Vagina (tissue), 2 donors: ENCODE results near the gene GPC4.

Experiments
- CTCF ChIP-seq, 3 experiments: fragments of 450-650 bp in 2 of 3; fragments of 200-600 bp in 1 of 3; sonication (generic) in 1 of 3; IDR thresholded peaks; one replicate each; pipeline ENCODE4 v1.5.1; 2017 to 2019; ENCODE audit warnings: antibody characterized with exemption in 3 of 3, mild to moderate bottlenecking in 2 of 3, moderate library complexity in 2 of 3
- POLR2A ChIP-seq, 2 donors: fragments of 450-650 bp; IDR thresholded peaks; one replicate each; pipeline ENCODE4 v1.6.1; 2017; ENCODE audit warnings: antibody characterized with exemption in 2 of 2, mild to moderate bottlenecking in 2 of 2, moderate library complexity in 2 of 2

- TF ChIP-seq POLR2A (IDR thresholded peaks at IDR 0.05) (no peak), CTCF (IDR thresholded peaks at IDR 0.05) (no peak)
Observed at GRCh38 chrX:133389975-133390374, 25.3 kb downstream of the GPC4 start.
